GM23338 (cell line): ENCODE measurements around the gene GZF1. TPM values are rescaled to one million over a fixed set of nuclear protein-coding genes. Genes with fewer than 3 reads are reported as not detected.

Source experiments
- ATAC-seq: fragments of 200-7000 bp; cut with Tn5 transposase; 3 replicates; pipeline ENCODE4 v1.9.1; 2020
- DNase-seq: peaks from one replicate; pipeline ENCODE4 v3.0.0-alpha.2; 2015; ENCODE audit warnings: low spot score
- H2AFZ ChIP-seq: fragments of 200-600 bp; sonication (generic); 2 replicates; pipeline ENCODE4 v1.8.0; 2016; ENCODE audit warnings: antibody characterized with exemption, mild to moderate bottlenecking, moderate library complexity
- H3F3A ChIP-seq: fragments of 200-600 bp; sonication (generic); replicated peaks from 2 replicates; pipeline ENCODE4 v1.8.0; 2017; ENCODE audit warnings: antibody characterized with exemption, mixed run types, low read depth
- H3K27ac ChIP-seq: fragments of 200-600 bp; sonication (generic); 2 replicates; pipeline ENCODE4 v1.6.1; 2016; ENCODE audit warnings: low read depth
- H3K27me3 ChIP-seq: fragments of 200-600 bp; sonication (generic); 2 replicates; pipeline ENCODE4 v1.8.0; 2016; ENCODE audit warnings: mild to moderate bottlenecking, mixed run types, moderate library complexity; ENCODE audit not compliant: insufficient read depth
- H3K36me3 ChIP-seq: fragments of 200-600 bp; sonication (generic); 2 replicates; pipeline ENCODE4 v1.8.0; 2016; ENCODE audit warnings: mild to moderate bottlenecking; ENCODE audit not compliant: insufficient read depth
- H3K4me1 ChIP-seq: fragments of 200-600 bp; sonication (generic); 2 replicates; pipeline ENCODE4 v1.8.0; 2016; ENCODE audit warnings: mild to moderate bottlenecking, moderate library complexity; ENCODE audit not compliant: insufficient read depth
- H3K4me2 ChIP-seq: fragments of 200-600 bp; sonication (generic); 2 replicates; pipeline ENCODE4 v1.7.1; 2017; ENCODE audit warnings: mixed run types
- H3K4me3 ChIP-seq: fragments of 200-600 bp; sonication (generic); 2 replicates; pipeline ENCODE4 v1.6.1; 2016; ENCODE audit warnings: mixed run types
- H3K79me2 ChIP-seq: fragments of 200-600 bp; sonication (generic); replicated peaks from 2 replicates; pipeline ENCODE4 v1.8.0; 2017; ENCODE audit warnings: mild to moderate bottlenecking; ENCODE audit not compliant: insufficient read depth
- H3K9me2 ChIP-seq: fragments of 200-600 bp; sonication (generic); 2 replicates; pipeline ENCODE4 v1.8.0; 2017; ENCODE audit not compliant: insufficient read depth
- H4K20me1 ChIP-seq: fragments of 200-600 bp; sonication (generic); replicated peaks from 2 replicates; pipeline ENCODE4 v1.8.0; 2017; ENCODE audit warnings: mild to moderate bottlenecking; ENCODE audit not compliant: insufficient read depth
- H3K27ac Mint-ChIP-seq: 2 replicates; pipeline ENCODE4 v1.8.0; 2020; ENCODE audit warnings: inconsistent platforms, mild to moderate bottlenecking, moderate library complexity, mixed read lengths
- H3K27me3 Mint-ChIP-seq: 3 replicates; pipeline ENCODE4 v1.8.0; 2022; ENCODE audit warnings: low read depth, mild to moderate bottlenecking, moderate library complexity, mixed read lengths, inconsistent platforms; ENCODE audit not compliant: insufficient read depth, poor library complexity
- H3K36me3 Mint-ChIP-seq: 3 replicates; pipeline ENCODE4 v1.8.0; 2021; ENCODE audit warnings: low read depth, mild to moderate bottlenecking, inconsistent platforms, moderate library complexity, mixed read lengths
- H3K4me1 Mint-ChIP-seq: 3 replicates; pipeline ENCODE4 v1.8.0; 2020; ENCODE audit warnings: mild to moderate bottlenecking, inconsistent platforms, mixed read lengths
- H3K4me3 Mint-ChIP-seq: 3 replicates; pipeline ENCODE4 v1.8.0; 2021; ENCODE audit warnings: moderate library complexity, mild to moderate bottlenecking, inconsistent platforms, mixed read lengths
- H3K9me3 Mint-ChIP-seq: 3 replicates; pipeline ENCODE4 v1.8.0; 2020; ENCODE audit warnings: moderate library complexity, mild to moderate bottlenecking, inconsistent platforms, mixed read lengths
- CREB1 ChIP-seq: fragments of 250-450 bp; sonication (Bioruptor Pico); IDR thresholded peaks from 2 replicates; pipeline ENCODE4 v1.5.0; 2020; ENCODE audit warnings: low read depth, mild to moderate bottlenecking, moderate library complexity
- EZH2phosphoT487 ChIP-seq: fragments of 200-600 bp; sonication (generic); IDR thresholded peaks from one replicate; pipeline ENCODE4 v1.8.1; 2018; ENCODE audit warnings: antibody characterized with exemption; ENCODE audit not compliant: unreplicated experiment
- JUNB ChIP-seq: IDR thresholded peaks from one replicate; pipeline ENCODE4 v1.6.1; 2016; ENCODE audit warnings: antibody characterized with exemption; ENCODE audit not compliant: unreplicated experiment
- REST ChIP-seq: IDR thresholded peaks from one replicate; pipeline ENCODE4 v1.6.1; 2018; ENCODE audit warnings: antibody characterized with exemption; ENCODE audit not compliant: unreplicated experiment
- STAT1 ChIP-seq: IDR thresholded peaks from one replicate; pipeline ENCODE4 v1.6.1; 2016; ENCODE audit warnings: antibody characterized with exemption; ENCODE audit not compliant: unreplicated experiment
- ZNF462 ChIP-seq: fragments of 250-450 bp; sonication (Bioruptor Pico); IDR thresholded peaks from 2 replicates; pipeline ENCODE4 v1.5.0; 2020; ENCODE audit warnings: mild to moderate bottlenecking, moderate library complexity
- polyA plus RNA-seq: library from polyadenylated mRNA; unstranded; fragments of >200 nt; fragmentation: Nextera tagmentation; extraction: Ambion mirVana; gene quantifications from 2 replicates; pipeline ENCODE4 v1.2.1, GENCODE V29; 2016
- total RNA-seq: library from RNA; depleted of rRNA; stranded (reverse); fragments of >200 nt; shearing (Covaris generic); gene quantifications from 2 replicates; pipeline ENCODE4 v1.2.3, GENCODE V29; 2014

Gene GZF1
- total and polyA plus RNA-seq, 2 experiments from 2014 or later = 4.2 to 15.7 TPM

- no peaks in the 10 kb centered on the region for H3K9me3 Mint-ChIP-seq
- Histone ChIP-seq H3K4me3 (no peak overlapping the region), H3K9me2 (no peaks in the 10 kb centered on the region), H2AFZ (no peak overlapping the region), H3K27me3 (no peaks in the 10 kb centered on the region), H3F3A (no peaks in the 10 kb centered on the region), H3K4me1 (peaks cover 4% of the 10 kb centered on the region; the same call in 1 of the 2 replicates), H3K79me2 (peaks cover 40% of the 10 kb centered on the region), H3K36me3 (peaks cover 14% of the 10 kb centered on the region; the same call in 1 of the 2 replicates), H3K4me2 (no peak overlapping the region), H4K20me1 (peaks cover 28% of the 10 kb centered on the region), H3K27ac (no peak overlapping the region)
- no peak overlapping the region for H3K4me3 Mint-ChIP-seq
- H3K4me1 Mint-ChIP-seq = peaks cover 14% of the 10 kb centered on the region
- TF ChIP-seq REST = no peak
- no peak for TF ChIP-seq JUNB
- TF ChIP-seq ZNF462 (CRISPR knock-in tag) = no peak
- TF ChIP-seq STAT1 = no peak
- no peak for TF ChIP-seq EZH2phosphoT487
- TF ChIP-seq CREB1 (CRISPR knock-in tag) = no peak
- H3K36me3 Mint-ChIP-seq = peaks cover 67% of the 10 kb centered on the region
- H3K27ac Mint-ChIP-seq = no peak overlapping the region
- DNase-seq = no peak
- ATAC-seq = no peak
- peaks cover 10% of the 10 kb centered on the region for H3K27me3 Mint-ChIP-seq
Observed at GRCh38 chr20:23369072-23369823, 7.3 kb downstream of the GZF1 start.
